ENCODE measurements around the gene CYP1A2. TPM values are rescaled to one million over a fixed set of nuclear protein-coding genes. Genes with fewer than 3 reads are reported as not detected.
"Not testable (repeated sequence)": the region's sequence is repeated elsewhere in the genome, so short reads cannot be mapped to it uniquely, and the experiment has no call there.

CYP1A2 gene
- total RNA-seq, 1 donor from 2014 or later, result not detected

GRCh38 chr15:74730619-74731316 lies 17.9 kb upstream of the CYP1A2 start:
- ATAC-seq (no peak), DNase-seq (ENCODE audit: missing footprints) (no peak)
- intact Hi-C loops (cut with DNase I), result no loop called here

- ATAC-seq (no peak), DNase-seq (ENCODE audit: missing footprints) (no peak)
- intact Hi-C loops (cut with DNase I), result no loop called here
These were observed 15.8 kb upstream of the CYP1A2 start for GRCh38 chr15:74732846-74733245.

- DNase-seq (ENCODE audit: missing footprints), result no peak
- intact Hi-C loops (cut with DNase I), result no loop called here
- ATAC-seq, result no peak
These were observed 15.4 kb upstream of the CYP1A2 start for GRCh38 chr15:74733269-74733668.

- intact Hi-C loops (cut with DNase I), result no loop called here
These were observed 13.3 kb upstream of the CYP1A2 start for GRCh38 chr15:74735305-74735704.

GRCh38 chr15:74738239-74738638 lies 10.4 kb upstream of the CYP1A2 start:
- DNase-seq (ENCODE audit: missing footprints); ATAC-seq; intact Hi-C loops (cut with DNase I): not testable (repeated sequence)

More at GRCh38 chr15:74735305-74735704, 13.3 kb upstream of the CYP1A2 start:
- DNase-seq (ENCODE audit: missing footprints) (no peak), ATAC-seq (no peak)

- intact Hi-C loops (cut with DNase I), result no loop called here
- DNase-seq (ENCODE audit: missing footprints), result no peak
These were observed 6.2 kb upstream of the CYP1A2 start for GRCh38 chr15:74742422-74742821.

GRCh38 chr15:74746389-74746788 lies 2.3 kb upstream of the CYP1A2 start:
- DNase-seq (ENCODE audit: missing footprints) (no peak), ATAC-seq (no peak)
- intact Hi-C loops (cut with DNase I), result no loop called here

More at GRCh38 chr15:74742422-74742821, 6.2 kb upstream of the CYP1A2 start:
- ATAC-seq, result no peak

- ATAC-seq (no peak), DNase-seq (ENCODE audit: missing footprints) (no peak)
- intact Hi-C loops (cut with DNase I), result no loop called here
These were observed 1.2 kb downstream of the CYP1A2 start for GRCh38 chr15:74749832-74750231.

- ATAC-seq, result no peak
- DNase-seq (ENCODE audit: missing footprints), result no peak
- intact Hi-C loops (cut with DNase I), result no loop called here
These were observed 2.1 kb downstream of the CYP1A2 start for GRCh38 chr15:74750751-74751150.

- DNase-seq (ENCODE audit: missing footprints) (no peak), ATAC-seq (no peak)
- intact Hi-C loops (cut with DNase I), result no loop called here
These were observed 3.4 kb downstream of the CYP1A2 start for GRCh38 chr15:74752011-74752410.

GRCh38 chr15:74752531-74752930 lies 3.9 kb downstream of the CYP1A2 start:
- no peak for ATAC-seq
- intact Hi-C loops (cut with DNase I), result no loop called here

GRCh38 chr15:74754593-74755215 lies 6.1 kb downstream of the CYP1A2 start:
- intact Hi-C loops (cut with DNase I), result no loop called here
- DNase-seq (ENCODE audit: missing footprints) (no peak), ATAC-seq (no peak)

More at GRCh38 chr15:74752531-74752930, 3.9 kb downstream of the CYP1A2 start:
- DNase-seq (ENCODE audit: missing footprints), result no peak

GRCh38 chr15:74758736-74759135 lies 10.1 kb downstream of the CYP1A2 start:
- ATAC-seq, result no peak
- intact Hi-C loops (cut with DNase I), result no loop called here
- DNase-seq (ENCODE audit: missing footprints), result no peak

GRCh38 chr15:74762791-74763150 lies 14.1 kb downstream of the CYP1A2 start:
- intact Hi-C loops (cut with DNase I), result loop anchor here (10.0 kb wide), 1 partner anchor 68 kb away; the partner anchor contains the start of gene EDC3
- ATAC-seq (peak; percentile 46), DNase-seq (ENCODE audit: missing footprints) (no peak)

GRCh38 chr15:74763416-74763815 lies 14.8 kb downstream of the CYP1A2 start:
- no peak for DNase-seq (ENCODE audit: missing footprints)
- no peak for ATAC-seq
- intact Hi-C loops (cut with DNase I), result loop anchor here (10.0 kb wide), 1 partner anchor 69 kb away; the partner anchor contains the start of gene EDC3

- DNase-seq (ENCODE audit: missing footprints), result no peak
- no peak for ATAC-seq
- intact Hi-C loops (cut with DNase I), result loop anchor here (2.0 to 10.0 kb wide), 2 partner anchors 73 to 395 kb away; partner anchors contain the start of gene EDC3
These were observed 18.8 kb downstream of the CYP1A2 start for GRCh38 chr15:74767167-74768098.

GRCh38 chr15:74768099-74768770 lies 19.6 kb downstream of the CYP1A2 start:
- no peak for DNase-seq (ENCODE audit: missing footprints)

GRCh38 chr15:74768771-74769342 lies 20.2 kb downstream of the CYP1A2 start:
- intact Hi-C loops (cut with DNase I), result loop anchor here (1.0 to 10.0 kb wide), 3 partner anchors 74 to 396 kb away; partner anchors contain the start of gene EDC3
- DNase-seq (ENCODE audit: missing footprints), result peak; percentile 82

More at GRCh38 chr15:74768099-74768770, 19.6 kb downstream of the CYP1A2 start:
- ATAC-seq, result no peak
- intact Hi-C loops (cut with DNase I), result loop anchor here (2.0 to 10.0 kb wide), 2 partner anchors 73 to 395 kb away; partner anchors contain the start of gene EDC3

More at GRCh38 chr15:74768771-74769342, 20.2 kb downstream of the CYP1A2 start:
- ATAC-seq, result peak; percentile 57

All from Right ventricle myocardium inferior (tissue), 1 donor.